Calu3 (cell line): ENCODE results near the gene SETSIP. TPM values are rescaled to one million over a fixed set of nuclear protein-coding genes. Genes with fewer than 3 reads are reported as not detected.

Experiments used
- Bru-seq: library from RNA; stranded (reverse); fragments of 400-500 nt; gene quantifications from one replicate; lab custom pipeline; 2021; lab: Mats Ljungman, UMichigan
- BruChase-seq, 2 experiments: library from RNA; stranded (reverse); fragments of 400-500 nt; gene quantifications; one replicate each; lab custom pipeline; 2021; lab: Mats Ljungman, UMichigan
- BruUV-seq: library from RNA; stranded (reverse); fragments of 400-500 nt; replicated peaks from 2 replicates; lab custom pipeline; 2021; lab: Mats Ljungman, UMichigan
- CTCF ChIA-PET: fragments of 300-600 bp; sonication (Branson Sonifier 250); formaldehyde crosslinking; loops from one replicate; lab custom pipeline; 2022; ENCODE audit warnings: antibody characterized with exemption; lab: Charles Lee
- DNase-seq: peaks from one replicate; pipeline ENCODE4 v3.0.0; 2022
- H3K27ac Mint-ChIP-seq: one replicate; pipeline ENCODE4 v1.8.0; 2022; ENCODE audit warnings: mixed read lengths; ENCODE audit not compliant: unreplicated experiment
- H3K27me3 Mint-ChIP-seq: one replicate; pipeline ENCODE4 v1.8.0; 2022; ENCODE audit warnings: mixed read lengths; ENCODE audit not compliant: unreplicated experiment
- H3K36me3 Mint-ChIP-seq: one replicate; pipeline ENCODE4 v1.8.0; 2022; ENCODE audit warnings: mild to moderate bottlenecking, moderate library complexity, mixed read lengths; ENCODE audit not compliant: insufficient read depth, unreplicated experiment
- H3K4me1 Mint-ChIP-seq: one replicate; pipeline ENCODE4 v1.8.0; 2022; ENCODE audit warnings: mild to moderate bottlenecking, low read depth, mixed read lengths; ENCODE audit not compliant: unreplicated experiment
- H3K4me3 Mint-ChIP-seq: one replicate; pipeline ENCODE4 v1.8.0; 2022; ENCODE audit warnings: mild to moderate bottlenecking, low read depth, moderate library complexity, mixed read lengths; ENCODE audit not compliant: unreplicated experiment
- H3K9me3 Mint-ChIP-seq: one replicate; pipeline ENCODE4 v1.8.0; 2022; ENCODE audit warnings: low read depth, mixed read lengths; ENCODE audit not compliant: unreplicated experiment
- CTCF ChIP-seq: fragments of 200-600 bp; IDR thresholded peaks from one replicate; pipeline ENCODE4 v1.8.0; 2022; ENCODE audit warnings: antibody characterized with exemption; ENCODE audit not compliant: unreplicated experiment
- intact Hi-C: fragments of 100-400 bp; cut with micrococcal nuclease; formaldehyde crosslinking; loops from one replicate; pipeline ENCODE4 v1.10.0; 2022; ENCODE audit not compliant: unreplicated experiment
- long read RNA-seq: library from polyadenylated mRNA; stranded (forward); transcript quantifications from one replicate; pipeline ENCODE4 v2.0.0, GENCODE V29; 2022
- total RNA-seq: library from RNA; stranded (reverse); gene quantifications from 2 replicates; pipeline ENCODE4 v1.2.3, GENCODE V29; 2022

The SETSIP gene
- total RNA-seq (not detected in 2 replicates), Bru-seq, nascent RNA (percentile 23 among the genes with signal in this experiment), BruChase-seq, experiment 1, labeled RNA remaining after a 6-hour chase (percentile 23 among the genes with signal in this experiment), BruChase-seq, experiment 2, labeled RNA remaining after a 2-hour chase (percentile 31 among the genes with signal in this experiment)
- long read RNA-seq = 0 reads

GRCh38 chr1:92075311-92075710 is at the start of gene SETSIP:
TSS of gene SETSIP (minus strand) at chr1:92075411. CDS start at chr1:92075411, 0 bp downstream.
- Mint-ChIP-seq H3K27me3 (no peaks in the 10 kb centered on the region), H3K4me1 (no peaks in the 10 kb centered on the region), H3K27ac (no peak within 1 kb of the TSS), H3K36me3 (peaks cover 6% of the 10 kb centered on the region), H3K9me3 (no peaks in the 10 kb centered on the region), H3K4me3 (no peak within 1 kb of the TSS)
- CTCF ChIA-PET = no interaction called here
- no TSS peak for BruUV-seq
- intact Hi-C loops = no loop called here
- DNase-seq = no peak
- no peak for TF ChIP-seq CTCF

- Mint-ChIP-seq H3K36me3 (no peaks in the 10 kb centered on the region), H3K4me1 (no peaks in the 10 kb centered on the region), H3K4me3 (no peak overlapping the region), H3K27ac (no peak overlapping the region), H3K9me3 (no peaks in the 10 kb centered on the region), H3K27me3 (no peaks in the 10 kb centered on the region)
- CTCF ChIA-PET = interaction anchor here (0.8 kb wide), 1 partner anchor 28 kb away, joined by 3 read pairs; no protein-coding TSS in a partner anchor
- intact Hi-C loops = no loop called here
- no peak for TF ChIP-seq CTCF
- DNase-seq = no peak
- BruUV-seq = no TSS peak
Measured at GRCh38 chr1:92123868-92124267, 48.7 kb upstream of the SETSIP start.

- BruUV-seq = no TSS peak
- Mint-ChIP-seq H3K27ac (no peak overlapping the region), H3K36me3 (no peaks in the 10 kb centered on the region), H3K4me1 (no peaks in the 10 kb centered on the region), H3K9me3 (no peaks in the 10 kb centered on the region), H3K4me3 (no peak overlapping the region), H3K27me3 (no peaks in the 10 kb centered on the region)
- TF ChIP-seq CTCF = no peak
- no peak for DNase-seq
- CTCF ChIA-PET = interaction anchor here (0.6 to 0.9 kb wide), 3 partner anchors 11 to 941 kb away, joined by 4 to 6 read pairs (median 4); no protein-coding TSS in a partner anchor
- intact Hi-C loops = no loop called here
Measured at GRCh38 chr1:92118826-92119225, 43.6 kb upstream of the SETSIP start.

GRCh38 chr1:92117526-92117925 is 42.3 kb upstream of the SETSIP start:
- CTCF ChIA-PET = no interaction called here
- intact Hi-C loops = no loop called here

More at GRCh38 chr1:92117526-92117925, 42.3 kb upstream of the SETSIP start:
- Mint-ChIP-seq H3K4me3 (no peak overlapping the region), H3K9me3 (no peaks in the 10 kb centered on the region), H3K4me1 (no peaks in the 10 kb centered on the region), H3K36me3 (no peaks in the 10 kb centered on the region), H3K27me3 (no peaks in the 10 kb centered on the region), H3K27ac (no peak overlapping the region)
- no peak for DNase-seq
- BruUV-seq = no TSS peak
- no peak for TF ChIP-seq CTCF
